Neural progenitor cell (in vitro differentiated cells): ENCODE measurements around the gene NCKAP5L.

Experiments
- EZH2phosphoT487 ChIP-seq: fragments of 200-600 bp; sonication (generic); IDR thresholded peaks from 2 replicates; pipeline ENCODE4 v1.6.1; 2017; ENCODE audit warnings: antibody characterized with exemption
- TF ChIP-seq, protein P1 (sequence below): fragments of 200-600 bp; sonication (generic); IDR thresholded peaks from 2 replicates; pipeline ENCODE4 v1.5.1; 2017; ENCODE audit warnings: antibody characterized with exemption, mild to moderate bottlenecking

DNA sequence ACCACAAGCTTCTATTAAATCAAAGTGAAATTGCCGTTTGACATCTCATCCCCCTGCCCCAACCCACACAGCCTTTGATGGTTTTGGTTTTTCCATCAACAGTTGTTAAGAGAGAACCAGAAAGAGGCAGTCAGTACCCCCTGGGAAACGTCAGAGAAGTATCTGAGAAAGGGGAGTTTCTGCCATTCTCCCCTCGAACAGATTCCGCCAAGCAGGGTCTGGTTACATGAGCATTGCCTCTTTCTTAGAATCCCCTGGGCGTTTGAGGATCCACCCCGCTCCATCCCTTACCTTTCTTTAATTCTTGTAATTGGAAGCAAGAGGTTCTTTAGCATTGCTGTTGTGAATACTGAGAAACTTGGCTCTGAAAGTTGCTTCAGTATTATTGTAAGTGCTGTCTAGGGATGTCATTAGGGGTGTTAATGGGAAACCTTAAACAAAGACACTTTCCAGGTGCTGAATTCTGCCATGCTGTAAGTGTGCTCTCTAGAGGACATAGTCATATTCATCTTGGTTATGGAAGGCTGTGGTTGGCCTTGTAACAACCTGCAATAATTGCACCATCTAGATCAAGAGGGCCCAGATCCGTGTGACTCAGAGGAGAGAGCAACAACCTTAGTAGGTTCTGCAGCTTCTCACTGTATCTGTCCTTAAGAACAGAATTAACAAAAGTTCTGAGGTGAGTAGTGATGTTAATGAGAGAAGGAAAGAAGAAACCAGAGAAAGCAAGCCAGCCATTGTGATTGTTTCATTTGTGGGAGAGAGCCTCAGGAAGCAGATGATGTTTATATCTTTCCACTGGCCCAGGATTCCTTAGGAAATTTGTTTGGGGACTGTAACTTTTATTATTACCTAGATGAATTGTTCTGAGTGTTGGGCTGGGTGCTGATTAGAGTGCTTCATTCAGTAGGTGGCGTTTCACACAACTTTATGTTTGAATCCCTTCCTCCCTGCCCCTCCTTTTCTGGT is 77.9 kb downstream of the NCKAP5L start:
- no peak for TF ChIP-seq EZH2phosphoT487
- TF ChIP-seq, protein P1, sequence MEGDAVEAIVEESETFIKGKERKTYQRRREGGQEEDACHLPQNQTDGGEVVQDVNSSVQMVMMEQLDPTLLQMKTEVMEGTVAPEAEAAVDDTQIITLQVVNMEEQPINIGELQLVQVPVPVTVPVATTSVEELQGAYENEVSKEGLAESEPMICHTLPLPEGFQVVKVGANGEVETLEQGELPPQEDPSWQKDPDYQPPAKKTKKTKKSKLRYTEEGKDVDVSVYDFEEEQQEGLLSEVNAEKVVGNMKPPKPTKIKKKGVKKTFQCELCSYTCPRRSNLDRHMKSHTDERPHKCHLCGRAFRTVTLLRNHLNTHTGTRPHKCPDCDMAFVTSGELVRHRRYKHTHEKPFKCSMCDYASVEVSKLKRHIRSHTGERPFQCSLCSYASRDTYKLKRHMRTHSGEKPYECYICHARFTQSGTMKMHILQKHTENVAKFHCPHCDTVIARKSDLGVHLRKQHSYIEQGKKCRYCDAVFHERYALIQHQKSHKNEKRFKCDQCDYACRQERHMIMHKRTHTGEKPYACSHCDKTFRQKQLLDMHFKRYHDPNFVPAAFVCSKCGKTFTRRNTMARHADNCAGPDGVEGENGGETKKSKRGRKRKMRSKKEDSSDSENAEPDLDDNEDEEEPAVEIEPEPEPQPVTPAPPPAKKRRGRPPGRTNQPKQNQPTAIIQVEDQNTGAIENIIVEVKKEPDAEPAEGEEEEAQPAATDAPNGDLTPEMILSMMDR = no peak
